Epithelial cell of esophagus (primary cell): ENCODE measurements around the gene CLOCK.

Experiments
- DNase-seq: peaks from one replicate; pipeline ENCODE4 v3.0.0; 2010; ENCODE audit warnings: low read depth
- H3K4me3 ChIP-seq: 2 replicates; pipeline ENCODE4 v1.5.1; 2011; ENCODE audit warnings: mild to moderate bottlenecking, low read length, control low read depth
- TF ChIP-seq, protein P1 (sequence below): IDR thresholded peaks from 2 replicates; pipeline ENCODE4 v1.5.1; 2011; ENCODE audit warnings: low read depth, mild to moderate bottlenecking, low read length, control low read depth, inconsistent platforms; ENCODE audit not compliant: insufficient read depth; ENCODE audit errors: missing control alignments

Gene CLOCK

DNA sequence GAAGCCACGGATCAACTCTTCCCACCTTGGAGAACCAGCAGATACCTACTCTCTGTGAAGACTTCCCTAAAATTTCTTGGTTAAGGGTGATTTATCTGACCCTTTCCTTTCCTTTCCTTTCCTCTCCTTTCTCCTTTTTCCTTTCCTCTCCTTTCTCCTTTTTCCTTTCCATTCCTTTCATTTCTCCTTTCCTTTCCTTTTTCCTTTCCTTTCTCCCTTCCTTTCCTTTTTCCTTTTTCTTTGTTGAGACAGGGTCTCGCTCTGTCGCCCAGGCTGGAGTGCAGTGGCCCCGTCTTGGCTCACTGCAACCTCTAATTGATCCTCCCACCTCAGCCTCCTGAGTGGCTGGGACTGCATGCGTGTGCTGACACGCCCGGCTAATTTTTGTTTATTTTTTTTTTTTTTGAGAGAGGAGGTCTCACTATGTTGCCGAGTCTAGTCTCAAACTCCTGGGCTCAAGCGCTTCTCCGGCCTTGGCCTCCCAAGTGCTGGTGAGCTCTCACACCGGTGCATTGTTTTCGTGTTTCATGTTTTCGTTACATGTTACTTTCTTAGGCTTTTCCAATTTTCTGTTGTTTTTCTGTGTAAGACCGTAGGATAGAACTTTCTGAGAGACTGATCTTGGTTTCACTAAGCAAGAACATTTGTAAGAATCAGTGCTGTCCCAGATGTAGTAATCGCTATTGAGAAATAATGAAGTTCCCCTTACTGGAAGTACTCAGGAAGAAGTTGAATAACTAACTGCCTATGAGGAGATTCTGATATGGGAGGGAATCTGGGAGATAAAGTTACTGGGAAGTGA, 149.0 kb downstream of the CLOCK start:
- peak overlapping the region; percentile 82 for H3K4me3 ChIP-seq
- peak; percentile 85 for DNase-seq
- TF ChIP-seq, protein P1, sequence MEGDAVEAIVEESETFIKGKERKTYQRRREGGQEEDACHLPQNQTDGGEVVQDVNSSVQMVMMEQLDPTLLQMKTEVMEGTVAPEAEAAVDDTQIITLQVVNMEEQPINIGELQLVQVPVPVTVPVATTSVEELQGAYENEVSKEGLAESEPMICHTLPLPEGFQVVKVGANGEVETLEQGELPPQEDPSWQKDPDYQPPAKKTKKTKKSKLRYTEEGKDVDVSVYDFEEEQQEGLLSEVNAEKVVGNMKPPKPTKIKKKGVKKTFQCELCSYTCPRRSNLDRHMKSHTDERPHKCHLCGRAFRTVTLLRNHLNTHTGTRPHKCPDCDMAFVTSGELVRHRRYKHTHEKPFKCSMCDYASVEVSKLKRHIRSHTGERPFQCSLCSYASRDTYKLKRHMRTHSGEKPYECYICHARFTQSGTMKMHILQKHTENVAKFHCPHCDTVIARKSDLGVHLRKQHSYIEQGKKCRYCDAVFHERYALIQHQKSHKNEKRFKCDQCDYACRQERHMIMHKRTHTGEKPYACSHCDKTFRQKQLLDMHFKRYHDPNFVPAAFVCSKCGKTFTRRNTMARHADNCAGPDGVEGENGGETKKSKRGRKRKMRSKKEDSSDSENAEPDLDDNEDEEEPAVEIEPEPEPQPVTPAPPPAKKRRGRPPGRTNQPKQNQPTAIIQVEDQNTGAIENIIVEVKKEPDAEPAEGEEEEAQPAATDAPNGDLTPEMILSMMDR, result no peak

- DNase-seq, result peak; percentile 21
- H3K4me3 ChIP-seq, result peak overlapping the region; percentile 82
- TF ChIP-seq, protein P1, result no peak
These were observed 149.6 kb downstream of the CLOCK start for GRCh38 chr4:55397126-55397436.

DNA sequence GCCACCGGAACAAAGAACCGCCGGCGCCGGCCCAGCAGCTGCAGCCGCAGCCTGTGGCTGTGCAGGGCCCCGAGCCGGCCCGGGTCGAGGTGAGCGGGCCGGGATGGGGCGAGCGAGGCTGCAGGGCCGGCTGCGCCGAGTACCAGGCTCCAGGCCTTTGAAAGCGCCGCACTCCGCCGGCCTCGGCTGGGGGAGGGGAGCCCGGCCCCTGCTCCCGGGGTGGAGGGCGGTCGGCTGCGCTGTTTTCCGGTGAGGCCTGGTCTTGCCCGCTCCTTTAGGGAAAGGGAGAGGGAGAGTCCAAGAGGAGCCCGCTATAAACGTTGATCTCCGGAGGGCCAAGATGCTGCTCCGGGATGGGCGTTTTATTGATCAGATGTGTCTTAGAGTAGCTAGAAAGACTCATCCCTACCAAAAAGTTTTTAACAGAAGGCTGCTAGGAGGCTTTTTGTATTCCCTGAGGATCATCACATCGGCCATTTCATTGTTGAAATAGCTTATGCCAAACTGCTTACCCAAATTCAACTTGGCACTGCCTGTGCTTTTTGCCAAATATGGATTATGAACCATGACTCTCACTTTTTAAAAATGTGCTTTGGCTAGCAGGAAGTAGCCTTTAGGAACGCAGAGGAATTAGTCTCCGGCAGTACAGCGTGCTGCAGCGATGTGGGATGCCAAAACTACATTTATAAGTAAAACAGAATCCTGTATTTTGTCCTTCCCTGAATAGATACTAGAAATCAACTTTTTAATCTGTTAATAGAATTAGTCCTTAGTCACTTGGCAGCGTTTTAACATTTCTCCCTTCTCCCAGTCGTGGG, 150.2 kb downstream of the CLOCK start:
- H3K4me3 ChIP-seq, result peak overlapping the region; percentile 82
- peak; percentile 54 for DNase-seq
- TF ChIP-seq, protein P1, result no peak

GRCh38 chr4:55395529-55396307, 151.0 kb downstream of the CLOCK start, which contains the start of gene TMEM165:
TSS of gene TMEM165 (plus strand) at chr4:55395957. CDS start at chr4:55396190, 233 bp downstream.
- peak within 1 kb of the TSS; percentile 82 for H3K4me3 ChIP-seq
- DNase-seq, result peak; percentile 96
- TF ChIP-seq, protein P1, result no peak

GRCh38 chr4:55395218-55395528, 151.5 kb downstream of the CLOCK start:
- TF ChIP-seq, protein P1, result no peak
- H3K4me3 ChIP-seq, result peak overlapping the region; percentile 66
- no peak for DNase-seq

- TF ChIP-seq, protein P1, result no peak
- no peak overlapping the region for H3K4me3 ChIP-seq
- peak; percentile 32 for DNase-seq
These were observed 153.0 kb downstream of the CLOCK start for GRCh38 chr4:55393461-55394320.
